HAP-1 (cell line): ENCODE measurements around the gene MSRB2.
"Not testable (repeated sequence)": the region's sequence is repeated elsewhere in the genome, so short reads cannot be mapped to it uniquely, and the experiment has no call there.

Experiments
- DNase-seq, 2 experiments: peaks; one replicate each; pipeline ENCODE4 v3.0.0-alpha.2; 2016 to 2020; ENCODE audit warnings: low spot score in 2 of 2
- H3K27me3 ChIP-seq: fragments of 250-450 bp; sonication (Bioruptor Pico); 2 replicates; pipeline ENCODE4 v1.5.1; 2020; ENCODE audit warnings: low read depth, mild to moderate bottlenecking, moderate library complexity
- H3K36me3 ChIP-seq: fragments of 250-450 bp; sonication (Bioruptor Pico); replicated peaks from 2 replicates; pipeline ENCODE4 v1.5.1; 2020; ENCODE audit warnings: mild to moderate bottlenecking
- H3K4me1 ChIP-seq: fragments of 250-450 bp; sonication (Bioruptor Pico); 2 replicates; pipeline ENCODE4 v1.5.1; 2020; ENCODE audit warnings: mild to moderate bottlenecking
- H3K4me3 ChIP-seq: fragments of 250-450 bp; sonication (Bioruptor Pico); 2 replicates; pipeline ENCODE4 v1.5.1; 2020; ENCODE audit warnings: mild to moderate bottlenecking, moderate library complexity
- H3K9me3 ChIP-seq: fragments of 250-450 bp; sonication (Bioruptor Pico); 2 replicates; pipeline ENCODE4 v1.5.1; 2020; ENCODE audit warnings: mild to moderate bottlenecking, moderate library complexity
- in situ Hi-C: fragments of 300-500 bp; cut with MboI; formaldehyde crosslinking; loops from 3 replicates; pipeline ENCODE4 v1.14.3; 2020; ENCODE audit warnings: low sequenced_read_pairs, inconsistent platforms, mixed read lengths

The MSRB2 gene

GRCh38 chr10:23063973-23064812, 31.2 kb upstream of the MSRB2 start:
- no peak overlapping the region for H3K4me3 ChIP-seq
- H3K9me3 ChIP-seq, result no peaks in the 10 kb centered on the region
- no peaks in the 10 kb centered on the region for H3K27me3 ChIP-seq
- H3K4me1 ChIP-seq, result peaks cover 8% of the 10 kb centered on the region
- in situ Hi-C loops, result loop anchor here (10.0 kb wide), 1 partner anchor 1059 kb away; the partner anchor contains the start of gene DNAJC1
- H3K36me3 ChIP-seq, result no peaks in the 10 kb centered on the region
- DNase-seq, result no peak

DNA sequence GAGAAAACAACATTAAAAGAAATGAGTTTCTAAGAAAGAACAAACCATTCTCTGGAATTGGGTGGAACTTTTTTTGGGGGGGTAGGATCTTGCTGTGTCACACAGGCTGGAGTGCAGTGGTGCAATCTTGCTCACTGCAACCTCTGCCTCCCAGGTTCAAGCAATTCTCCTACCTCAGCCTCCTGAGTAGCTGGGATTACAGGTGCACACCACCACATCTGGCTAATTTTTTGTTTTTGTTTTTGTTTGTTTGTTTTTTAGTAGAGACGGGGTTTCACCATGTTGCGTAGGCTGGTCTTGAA, 30.6 kb upstream of the MSRB2 start:
- not testable (repeated sequence) for DNase-seq, H3K4me3 ChIP-seq, H3K36me3 ChIP-seq, H3K4me1 ChIP-seq, H3K27me3 ChIP-seq, H3K9me3 ChIP-seq
- in situ Hi-C loops, result loop anchor here (10.0 kb wide), 1 partner anchor 1060 kb away; the partner anchor contains the start of gene DNAJC1

- Histone ChIP-seq H3K36me3 (no peaks in the 10 kb centered on the region), H3K9me3 (no peaks in the 10 kb centered on the region), H3K4me1 (peaks cover 8% of the 10 kb centered on the region), H3K27me3 (no peaks in the 10 kb centered on the region), H3K4me3 (no peak overlapping the region)
- in situ Hi-C loops, result loop anchor here (10.0 kb wide), 1 partner anchor 1061 kb away; the partner anchor contains the start of gene DNAJC1
- no peak for DNase-seq
Measured at GRCh38 chr10:23065181-23065948, 30.0 kb upstream of the MSRB2 start.

DNA sequence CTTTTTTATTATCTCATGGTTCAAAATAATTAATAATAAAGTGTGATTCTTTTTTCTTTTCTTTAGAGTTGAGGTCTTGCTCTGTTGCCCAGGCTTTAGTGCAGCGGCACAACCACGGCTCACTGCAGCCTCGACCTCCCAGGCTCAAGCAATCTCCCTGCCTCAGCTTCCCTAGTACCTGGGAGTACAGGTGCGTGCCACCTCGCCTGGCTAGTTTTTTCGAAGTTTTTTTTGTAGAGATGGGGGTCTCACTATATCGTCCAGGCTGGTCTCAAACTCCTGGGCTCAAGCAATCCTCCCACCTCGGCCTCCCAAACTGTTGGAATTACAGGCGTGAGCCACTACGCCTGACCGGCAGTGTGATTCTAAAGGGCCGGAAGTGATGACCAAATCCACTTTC, 28.0 kb upstream of the MSRB2 start:
- H3K36me3 ChIP-seq, result no peaks in the 10 kb centered on the region
- H3K27me3 ChIP-seq, result no peaks in the 10 kb centered on the region
- H3K4me3 ChIP-seq, result no peak overlapping the region
- no peaks in the 10 kb centered on the region for H3K9me3 ChIP-seq
- H3K4me1 ChIP-seq, result no peaks in the 10 kb centered on the region
- no peak for DNase-seq
- in situ Hi-C loops, result loop anchor here (10.0 kb wide), 1 partner anchor 1063 kb away; the partner anchor contains the start of gene DNAJC1

DNA sequence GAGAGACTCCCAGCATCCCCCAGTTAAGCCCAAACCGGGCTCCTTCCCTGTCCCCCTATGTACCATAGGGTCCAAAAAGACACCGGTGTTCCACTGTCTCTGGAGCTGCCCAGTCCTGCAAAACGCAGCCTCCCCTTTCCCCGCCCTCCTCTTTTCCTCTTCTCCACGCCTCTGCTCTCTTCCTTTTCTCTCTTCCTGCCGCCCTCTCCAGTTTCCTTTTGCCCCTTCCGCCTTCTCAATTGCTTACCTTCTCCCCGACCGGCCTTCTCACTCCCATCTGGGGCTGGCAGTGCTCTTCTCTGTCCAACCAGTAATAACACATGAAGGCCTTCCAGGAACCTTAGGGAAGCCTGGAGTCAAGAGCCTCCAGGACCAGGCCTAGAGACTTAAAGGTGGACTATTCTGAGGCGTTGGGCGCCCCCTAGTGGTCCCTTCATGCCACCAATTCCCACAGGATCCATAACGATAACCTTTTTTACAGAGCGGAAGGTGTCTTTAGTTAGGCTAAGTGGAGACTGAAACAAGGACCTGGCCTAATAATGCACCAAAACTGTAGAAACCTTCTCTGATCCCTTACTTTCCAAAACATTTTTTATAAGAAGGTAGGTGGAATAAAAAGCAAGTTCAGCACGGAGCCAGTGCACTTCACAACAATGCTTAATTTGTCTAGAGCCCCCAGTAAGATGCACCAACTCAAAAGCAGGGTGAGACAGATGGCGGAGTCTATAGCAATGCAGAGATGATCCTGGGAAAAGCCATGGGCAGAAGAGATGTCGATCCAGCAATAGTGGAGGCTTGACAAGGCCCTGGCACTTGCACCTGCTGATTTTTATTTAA, 27.2 kb upstream of the MSRB2 start:
- Histone ChIP-seq H3K27me3 (no peaks in the 10 kb centered on the region), H3K4me1 (no peaks in the 10 kb centered on the region), H3K9me3 (no peaks in the 10 kb centered on the region), H3K4me3 (no peak overlapping the region), H3K36me3 (no peaks in the 10 kb centered on the region)
- peak; percentile 82 to 86 for DNase-seq
- in situ Hi-C loops, result loop anchor here (10.0 kb wide), 1 partner anchor 1063 kb away; the partner anchor contains the start of gene DNAJC1

- H3K4me3 ChIP-seq, result no peak overlapping the region
- DNase-seq, result no peak
- no peaks in the 10 kb centered on the region for H3K27me3 ChIP-seq
- no peaks in the 10 kb centered on the region for H3K4me1 ChIP-seq
- in situ Hi-C loops, result loop anchor here (10.0 kb wide), 1 partner anchor 1064 kb away; the partner anchor contains the start of gene DNAJC1
- no peaks in the 10 kb centered on the region for H3K36me3 ChIP-seq
- H3K9me3 ChIP-seq, result no peaks in the 10 kb centered on the region
Measured at GRCh38 chr10:23069019-23069815, 26.2 kb upstream of the MSRB2 start.

GRCh38 chr10:23070092-23070912, 25.1 kb upstream of the MSRB2 start:
- in situ Hi-C loops, H3K27me3 ChIP-seq, H3K9me3 ChIP-seq, DNase-seq, H3K4me3 ChIP-seq, H3K36me3 ChIP-seq, H3K4me1 ChIP-seq: not testable (repeated sequence)

DNA sequence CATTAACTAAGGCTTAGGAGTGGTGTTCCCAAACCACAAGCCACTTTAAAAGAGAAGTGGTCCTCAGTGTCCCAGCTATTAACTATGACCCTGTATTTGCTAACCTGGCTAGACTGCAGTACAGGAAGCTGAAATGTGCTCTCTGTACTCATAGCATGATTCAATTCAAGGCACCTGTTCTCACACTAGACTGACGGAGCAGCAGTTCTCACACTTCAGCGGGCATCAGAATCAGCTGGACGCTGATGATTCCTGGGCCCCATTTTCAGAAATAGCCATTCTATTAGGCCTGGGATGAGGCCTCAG, 24.5 kb upstream of the MSRB2 start:
- in situ Hi-C loops, result no loop called here
- no peak overlapping the region for H3K4me3 ChIP-seq
- H3K36me3 ChIP-seq, result no peaks in the 10 kb centered on the region
- H3K27me3 ChIP-seq, result no peaks in the 10 kb centered on the region
- H3K4me1 ChIP-seq, result no peaks in the 10 kb centered on the region
- no peaks in the 10 kb centered on the region for H3K9me3 ChIP-seq
- DNase-seq, result no peak

- H3K36me3 ChIP-seq, result not testable (repeated sequence)
Measured at GRCh38 chr10:23072593-23072992, 22.8 kb upstream of the MSRB2 start.

GRCh38 chr10:23073527-23073926, 21.9 kb upstream of the MSRB2 start:
- H3K36me3 ChIP-seq, result no peaks in the 10 kb centered on the region
- no peaks in the 10 kb centered on the region for H3K27me3 ChIP-seq
- no peak for DNase-seq
- H3K4me1 ChIP-seq, result no peaks in the 10 kb centered on the region
- H3K4me3 ChIP-seq, result no peak overlapping the region
- no peaks in the 10 kb centered on the region for H3K9me3 ChIP-seq
- in situ Hi-C loops, result no loop called here

More at GRCh38 chr10:23072593-23072992, 22.8 kb upstream of the MSRB2 start:
- H3K9me3 ChIP-seq, H3K4me1 ChIP-seq, H3K27me3 ChIP-seq, H3K4me3 ChIP-seq, DNase-seq, in situ Hi-C loops: not testable (repeated sequence)

DNA sequence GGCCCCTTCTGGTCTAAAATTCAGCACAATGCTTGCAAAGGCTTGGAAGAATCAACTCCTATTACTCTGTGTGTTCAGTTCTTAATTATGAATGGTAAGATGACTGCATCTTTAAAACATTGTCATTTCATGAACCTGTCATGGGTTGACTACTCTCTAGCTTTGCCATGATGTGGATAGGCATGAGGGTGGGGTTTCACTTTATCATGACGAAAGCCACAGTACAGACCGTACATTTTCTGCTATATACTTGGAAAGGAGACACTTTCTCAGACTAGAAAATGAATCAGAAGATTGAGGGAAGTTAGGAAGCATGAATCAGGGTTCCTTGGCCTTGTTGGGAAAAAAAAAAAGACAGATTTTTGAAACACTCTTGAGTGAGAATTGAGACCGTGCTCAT, 19.7 kb upstream of the MSRB2 start:
- Histone ChIP-seq H3K36me3 (no peaks in the 10 kb centered on the region), H3K4me3 (no peak overlapping the region), H3K9me3 (no peaks in the 10 kb centered on the region), H3K4me1 (no peaks in the 10 kb centered on the region), H3K27me3 (no peaks in the 10 kb centered on the region)
- DNase-seq, result no peak
- in situ Hi-C loops, result no loop called here

GRCh38 chr10:23078114-23078513, 17.3 kb upstream of the MSRB2 start:
- H3K27me3 ChIP-seq, result peaks cover 3% of the 10 kb centered on the region; the same call in 1 of the 2 replicates
- H3K9me3 ChIP-seq, result no peaks in the 10 kb centered on the region
- H3K36me3 ChIP-seq, result no peaks in the 10 kb centered on the region
- DNase-seq, result no peak
- no peaks in the 10 kb centered on the region for H3K4me1 ChIP-seq
- H3K4me3 ChIP-seq, result no peak overlapping the region
- in situ Hi-C loops, result no loop called here
